Adrenal gland (tissue), 12 donors: ENCODE measurements around the gene APRT. TPM values are rescaled to one million over a fixed set of nuclear protein-coding genes. Genes with fewer than 3 reads are reported as not detected.

Source experiments
- DNase-seq, 7 donors: peaks; one replicate each; pipeline ENCODE4 v3.0.0-alpha.2; 2019 to 2020
- H3K27ac ChIP-seq, 5 donors: fragments of 200-600 bp; sonication (generic) in 4 of 5; 1 replicate in 3 of 5; 2 replicates in 2 of 5; pipeline versions ENCODE4 v1.5.1 to v1.8.0; 2016 to 2020; ENCODE audit warnings: mild to moderate bottlenecking in 1 of 5
- H3K27me3 ChIP-seq: fragments of 200-600 bp; 2 replicates; pipeline ENCODE4 v1.8.0; 2021
- H3K36me3 ChIP-seq, 2 donors: fragments of 200-600 bp; replicated peaks in 1 of 2; 1 replicate in 1 of 2; 2 replicates in 1 of 2; pipeline versions ENCODE4 v1.5.1 to v1.8.0; 2018 to 2022
- H3K4me1 ChIP-seq, 2 donors: fragments of 200-600 bp; replicated peaks in 1 of 2; 1 replicate in 1 of 2; 2 replicates in 1 of 2; pipeline versions ENCODE4 v1.5.1 to v1.8.0; 2018 to 2021
- H3K4me3 ChIP-seq, 4 donors: fragments of 200-600 bp; sonication (generic) in 3 of 4; one replicate each; pipeline ENCODE4 v1.5.1; 2016 to 2018
- H3K9me3 ChIP-seq, 3 donors: fragments of 200-600 bp; sonication (generic) in 1 of 3; replicated peaks in 1 of 3; 1 replicate in 2 of 3; 2 replicates in 1 of 3; pipeline versions ENCODE4 v1.5.1 to v1.8.0; 2016 to 2021
- CTCF ChIP-seq, 6 experiments: fragments of 450-650 bp in 4 of 6; fragments of 200-600 bp in 2 of 6; sonication (generic) in 1 of 6; IDR thresholded peaks; 1 replicate in 5 of 6; 2 replicates in 1 of 6; pipeline versions ENCODE4 v1.5.1 to v1.8.0; 2016 to 2021; ENCODE audit warnings: antibody characterized with exemption in 6 of 6, mild to moderate bottlenecking in 2 of 6, moderate library complexity in 1 of 6
- POLR2A ChIP-seq, 2 donors: fragments of 450-650 bp; IDR thresholded peaks; one replicate each; pipeline ENCODE4 v1.6.1; 2017; ENCODE audit warnings: antibody characterized with exemption in 2 of 2, mild to moderate bottlenecking in 2 of 2, moderate library complexity in 1 of 2
- WGBS, 4 donors: extraction: QIAGEN DNeasy Blood & Tissue Kit in 2 of 4; methylation state at CpG; one replicate each; pipeline versions ENCODE4 v1.1.5 to v1.1.7; 2013 to 2017; 5-methylcytosine and 5-hydroxymethylcytosine counted together
- intact Hi-C, 2 donors: fragments of 100-400 bp; cut with DNase I; formaldehyde crosslinking; loops; one replicate each; pipeline versions ENCODE4 v1.14.1 to v1.15.0; 2022 to 2023
- polyA plus RNA-seq, 3 donors: library from polyadenylated mRNA; stranded (reverse); fragments of 200-250 nt in 2 of 3; fragments of 350-450 nt in 1 of 3; fragmentation: Illumina TruSeq in 1 of 3; extraction: RNeasy Lipid Tissue Mini Kit (QIAGEN cat#74804) in 1 of 3; gene quantifications; one replicate each; pipeline ENCODE4 v1.2.3, GENCODE V29; 2013 to 2014
- total RNA-seq, 9 donors: library from RNA; depleted of rRNA in 4 of 9; stranded (reverse); fragments of >200 nt in 4 of 9; fragments of 120-200 nt in 1 of 9; fragmentation: NEBNext Ultra II Directional in 1 of 9; extraction: Animal tissue kit (Norgen Biotek cat#: 25700) in 1 of 9; gene quantifications; one replicate each; pipeline versions ENCODE4 v1.1.0 to v1.2.4, GENCODE V29; 2013 to 2023
- donor health status: healthy with polysubstance abuse.
- donor health status: Bipolar disorder and iron deficiency.
- donor health status: DM: yes; HTN: yes; CAD: no.
- donor health status: DM: no; HTN: no; CAD: no.
- donor health status: DM: no; HTN: no; CAD: no.
- donor health status: DM: yes; HTN: yes; CAD: no.

APRT gene
- total and polyA plus RNA-seq, 12 donors = 116 to 297 (median 181) TPM

GRCh38 chr16:88859381-88860091 lies 47.8 kb upstream of the APRT start:
- TF ChIP-seq CTCF (IDR thresholded peaks at IDR 0.05) (peak in 3 of 6 experiments; percentile 14 to 16 (median 15)), POLR2A (IDR thresholded peaks at IDR 0.05) (peak in 1 of 2 donors; percentile 46)
- Histone ChIP-seq H3K27ac (peak overlapping the region in 4 of 5 donors; percentile 4 to 87 (median 44)), H3K36me3 (peaks cover 0 to 45% of the 10 kb centered on the region in 2 donors), H3K4me3 (no peak overlapping the region), H3K27me3 (no peaks in the 10 kb centered on the region), H3K4me1 (peaks cover 18 to 60% of the 10 kb centered on the region in 2 donors), H3K9me3 (no peaks in the 10 kb centered on the region)
- intact Hi-C loops = loop anchor here in 1 of 2 donors (5.0 kb wide), 1 partner anchor 42 kb away; no protein-coding TSS in a partner anchor
- peak in 6 of 7 donors; percentile 68 to 75 (median 72) for DNase-seq
- WGBS, 4 donors = 63 to 74% (median 67%) methylated on average over 16 to 20 of the region's 20 CpGs

DNA sequence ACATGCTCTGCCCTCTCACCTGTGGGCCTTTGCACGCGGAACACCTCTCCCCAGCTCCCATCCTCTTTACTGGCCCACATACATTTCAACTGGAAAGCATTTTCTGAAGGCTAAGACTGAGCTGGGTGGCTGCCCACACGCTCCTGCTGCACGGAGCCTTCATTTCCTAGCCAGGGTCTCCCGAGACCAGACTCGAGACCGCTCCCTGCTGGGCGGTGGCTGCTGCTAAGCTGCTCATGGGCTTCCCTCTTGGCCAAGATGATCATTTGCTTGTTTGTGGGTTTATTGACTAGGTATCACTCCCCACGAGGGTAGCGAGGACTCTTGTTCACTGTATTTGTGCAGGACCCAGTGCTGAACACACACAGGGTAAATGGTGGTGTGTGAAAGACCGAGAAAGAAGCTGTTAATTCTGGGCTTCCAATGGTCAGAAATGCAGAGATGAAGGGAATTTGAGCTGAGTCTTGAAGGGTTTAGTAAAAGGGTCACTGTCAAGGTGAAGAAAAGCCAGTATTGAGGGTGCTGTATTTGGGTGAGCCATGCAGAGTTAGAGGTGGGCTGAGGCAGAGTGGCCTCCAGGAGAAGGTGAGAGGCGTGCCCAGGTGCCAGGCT lies 46.1 kb upstream of the APRT start:
- TF ChIP-seq POLR2A (IDR thresholded peaks at IDR 0.05) (no peak), CTCF (IDR thresholded peaks at IDR 0.05) (peak in 5 of 6 experiments; percentile 57 to 70 (median 65))
- peaks cover 18 to 60% of the 10 kb centered on the region in 2 donors for H3K4me1 ChIP-seq
- H3K4me3 ChIP-seq = peak overlapping the region; percentile 68 to 97 (median 89)
- peak; percentile 78 to 91 (median 84) for DNase-seq
- H3K9me3 ChIP-seq = no peaks in the 10 kb centered on the region
- H3K27me3 ChIP-seq = no peaks in the 10 kb centered on the region
- 12 to 16% (median 15%) methylated on average over 12 of the region's 12 CpGs for WGBS, 4 donors
- peak overlapping the region; percentile 36 to 92 (median 86) for H3K27ac ChIP-seq
- intact Hi-C loops = loop anchor here in 1 of 2 donors (5.0 kb wide), 1 partner anchor 41 kb away; no protein-coding TSS in a partner anchor
- peaks cover 0 to 43% of the 10 kb centered on the region in 2 donors for H3K36me3 ChIP-seq

DNA sequence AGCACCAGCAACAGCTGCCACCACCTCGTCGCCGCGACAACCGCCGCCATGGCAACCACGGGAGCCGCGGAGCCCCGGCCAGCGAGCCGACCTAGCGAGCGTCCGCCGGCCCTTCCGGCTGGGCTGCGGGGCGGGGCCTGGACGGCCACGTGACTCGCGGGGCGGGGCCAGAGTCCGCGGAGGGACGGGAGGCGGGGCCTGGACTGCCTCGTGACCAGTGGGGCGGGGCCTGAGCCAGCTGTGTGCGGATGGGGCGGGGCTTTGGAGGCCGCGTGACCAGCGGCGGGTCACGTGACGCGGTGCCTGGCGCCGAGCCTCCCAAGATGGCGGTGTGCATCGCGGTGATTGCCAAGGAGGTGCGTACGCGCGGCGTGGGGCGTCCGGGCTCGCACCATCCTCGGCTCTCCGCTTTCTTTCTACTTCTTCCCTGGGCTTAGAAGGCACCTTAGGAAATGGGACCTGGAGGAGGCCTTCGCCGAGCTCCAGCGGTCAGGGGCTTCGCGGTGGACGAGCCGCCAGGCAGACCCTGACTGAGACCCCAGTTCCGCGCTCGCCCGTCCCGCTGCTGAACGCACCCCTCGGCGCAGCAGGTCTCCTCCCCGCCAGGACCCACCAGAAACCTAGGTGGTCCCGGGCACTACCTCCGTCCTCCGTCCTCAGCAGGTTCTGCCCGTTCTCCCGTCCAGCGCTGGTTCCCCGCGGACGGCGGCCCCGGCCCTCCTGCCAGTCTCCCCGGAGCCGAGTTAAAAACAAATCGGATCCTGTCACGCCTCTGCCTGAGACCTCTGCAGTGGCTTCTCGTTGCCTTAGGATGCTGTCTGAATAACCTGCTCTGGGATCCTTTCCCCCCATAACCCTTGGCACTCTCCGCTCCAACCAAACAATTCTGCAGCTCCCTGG lies 45.4 kb upstream of the APRT start, which contains the start of the genes GALNS and TRAPPC2L:
GALNS (minus strand) TSS at position 120 of the 900 bp plus-strand sequence; CDS start at position 50, 70 bp downstream.
TRAPPC2L (plus strand) TSS at position 300 of the 900 bp plus-strand sequence; CDS start at position 324, 24 bp downstream.
- H3K27ac ChIP-seq = peak within 1 kb of the TSS; percentile 36 to 92 (median 86)
- H3K4me1 ChIP-seq = peaks cover 18 to 60% of the 10 kb centered on the region in 2 donors
- intact Hi-C loops = loop anchor here in 1 of 2 donors (5.0 kb wide), 1 partner anchor 40 kb away; no protein-coding TSS in a partner anchor
- H3K36me3 ChIP-seq = peaks cover 0 to 36% of the 10 kb centered on the region in 2 donors
- WGBS, 4 donors = 0 to 1% (median 0%) methylated on average over 11 to 87 of the region's 87 CpGs
- peak; percentile 97 to 100 (median 99) for DNase-seq
- TF ChIP-seq POLR2A (IDR thresholded peaks at IDR 0.05) (peak; percentile 37 to 88), CTCF (IDR thresholded peaks at IDR 0.05) (peak in 1 of 6 experiments; percentile 2)
- no peaks in the 10 kb centered on the region for H3K27me3 ChIP-seq
- peak within 1 kb of the TSS; percentile 68 to 97 (median 89) for H3K4me3 ChIP-seq
- no peaks in the 10 kb centered on the region for H3K9me3 ChIP-seq
